ENCODE results near the gene CAMTA1.

- TF ChIP-seq CTCF (conservative IDR thresholded peaks at IDR 0.05; ENCODE audit: low read length) (no peak), EZH2phosphoT487 (IDR thresholded peaks at IDR 0.05; ENCODE audit: borderline replicate concordance, low read depth, low read length) (no peak)
Observed at GRCh38 chr1:6904476-6905170, 119.4 kb downstream of the CAMTA1 start.
